DND-41 (cell line): ENCODE measurements around the gene QSOX2.

ENCODE experiments used
- ATAC-seq: fragments of 200-7000 bp; cut with Tn5 transposase; 3 replicates; pipeline ENCODE4 v1.9.1; 2021; ENCODE audit warnings: low read depth; ENCODE audit not compliant: insufficient read depth
- DNase-seq: peaks from one replicate; pipeline ENCODE4 v3.0.0-alpha.2; 2020
- H2AFZ ChIP-seq: 2 replicates; pipeline ENCODE4 v1.6.0; 2012; ENCODE audit warnings: low read depth, low read length
- H3K27ac ChIP-seq: 2 replicates; pipeline ENCODE4 v1.5.1; 2012; ENCODE audit warnings: low read length, inconsistent platforms
- H3K27me3 ChIP-seq: fragments of 200-600 bp; sonication (generic); 2 replicates; pipeline ENCODE4 v1.6.0; 2012; ENCODE audit warnings: low read length, mild to moderate bottlenecking, inconsistent platforms; ENCODE audit not compliant: insufficient read depth, poor library complexity
- H3K36me3 ChIP-seq: 2 replicates; pipeline ENCODE4 v1.5.1; 2012; ENCODE audit warnings: low read length, inconsistent platforms; ENCODE audit not compliant: insufficient read depth
- H3K4me1 ChIP-seq: 2 replicates; pipeline ENCODE4 v1.5.1; 2012; ENCODE audit warnings: mild to moderate bottlenecking, low read length; ENCODE audit not compliant: insufficient read depth
- H3K4me2 ChIP-seq: 2 replicates; pipeline ENCODE4 v1.6.0; 2012; ENCODE audit warnings: mild to moderate bottlenecking, moderate library complexity, low read length, inconsistent platforms; ENCODE audit not compliant: insufficient read depth
- H3K4me3 ChIP-seq, 2 experiments: fragments of 200-600 bp in 1 of 2; shearing (Covaris generic) in 1 of 2; 2 replicates each; pipeline ENCODE4 v1.5.1; 2012 to 2016; ENCODE audit warnings: inconsistent platforms in 2 of 2, low read length in 2 of 2, mild to moderate bottlenecking in 2 of 2, low read depth in 1 of 2, moderate library complexity in 1 of 2
- H3K79me2 ChIP-seq: 2 replicates; pipeline ENCODE4 v1.6.0; 2012; ENCODE audit warnings: low read length, inconsistent platforms; ENCODE audit not compliant: insufficient read depth
- H3K9ac ChIP-seq: 2 replicates; pipeline ENCODE4 v1.6.0; 2012; ENCODE audit warnings: low read depth, mild to moderate bottlenecking, inconsistent platforms, low read length, moderate library complexity
- H3K9me3 ChIP-seq: 2 replicates; pipeline ENCODE4 v1.5.1; 2012; ENCODE audit warnings: low read length, moderate library complexity, mild to moderate bottlenecking, inconsistent platforms; ENCODE audit not compliant: insufficient read depth, severe bottlenecking
- H4K20me1 ChIP-seq: 2 replicates; pipeline ENCODE4 v1.6.0; 2012; ENCODE audit warnings: low read length; ENCODE audit not compliant: insufficient read depth
- EZH2 ChIP-seq: IDR thresholded peaks from 3 replicates; pipeline ENCODE4 v1.6.1; 2012; ENCODE audit warnings: borderline replicate concordance, low read depth, mild to moderate bottlenecking, moderate library complexity, low read length, inconsistent platforms; ENCODE audit not compliant: severe bottlenecking
- TF ChIP-seq, protein P1 (sequence below): IDR thresholded peaks from 2 replicates; pipeline ENCODE4 v1.5.1; 2012; ENCODE audit warnings: borderline replicate concordance, low read length, moderate library complexity, mild to moderate bottlenecking; ENCODE audit not compliant: poor library complexity, severe bottlenecking; ENCODE audit errors: extremely low read depth

Gene QSOX2

GRCh38 chr9:136197930-136198604, 47.5 kb downstream of the QSOX2 start:
- no peak overlapping the region for H3K4me3 ChIP-seq
- H3K4me2 ChIP-seq = no peak overlapping the region
- no peaks in the 10 kb centered on the region for H3K4me1 ChIP-seq
- no peaks in the 10 kb centered on the region for H3K79me2 ChIP-seq
- H3K9ac ChIP-seq = no peak overlapping the region
- ATAC-seq (no peak), DNase-seq (no peak)
- no peaks in the 10 kb centered on the region; the same call in 1 of the 2 replicates for H4K20me1 ChIP-seq
- TF ChIP-seq, protein P1, sequence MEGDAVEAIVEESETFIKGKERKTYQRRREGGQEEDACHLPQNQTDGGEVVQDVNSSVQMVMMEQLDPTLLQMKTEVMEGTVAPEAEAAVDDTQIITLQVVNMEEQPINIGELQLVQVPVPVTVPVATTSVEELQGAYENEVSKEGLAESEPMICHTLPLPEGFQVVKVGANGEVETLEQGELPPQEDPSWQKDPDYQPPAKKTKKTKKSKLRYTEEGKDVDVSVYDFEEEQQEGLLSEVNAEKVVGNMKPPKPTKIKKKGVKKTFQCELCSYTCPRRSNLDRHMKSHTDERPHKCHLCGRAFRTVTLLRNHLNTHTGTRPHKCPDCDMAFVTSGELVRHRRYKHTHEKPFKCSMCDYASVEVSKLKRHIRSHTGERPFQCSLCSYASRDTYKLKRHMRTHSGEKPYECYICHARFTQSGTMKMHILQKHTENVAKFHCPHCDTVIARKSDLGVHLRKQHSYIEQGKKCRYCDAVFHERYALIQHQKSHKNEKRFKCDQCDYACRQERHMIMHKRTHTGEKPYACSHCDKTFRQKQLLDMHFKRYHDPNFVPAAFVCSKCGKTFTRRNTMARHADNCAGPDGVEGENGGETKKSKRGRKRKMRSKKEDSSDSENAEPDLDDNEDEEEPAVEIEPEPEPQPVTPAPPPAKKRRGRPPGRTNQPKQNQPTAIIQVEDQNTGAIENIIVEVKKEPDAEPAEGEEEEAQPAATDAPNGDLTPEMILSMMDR = no peak
- no peak for TF ChIP-seq EZH2
- H3K27me3 ChIP-seq = peaks cover 13% of the 10 kb centered on the region
- no peak overlapping the region for H3K27ac ChIP-seq
- no peak overlapping the region for H2AFZ ChIP-seq
- no peaks in the 10 kb centered on the region for H3K36me3 ChIP-seq
- H3K9me3 ChIP-seq = no peaks in the 10 kb centered on the region

DNA sequence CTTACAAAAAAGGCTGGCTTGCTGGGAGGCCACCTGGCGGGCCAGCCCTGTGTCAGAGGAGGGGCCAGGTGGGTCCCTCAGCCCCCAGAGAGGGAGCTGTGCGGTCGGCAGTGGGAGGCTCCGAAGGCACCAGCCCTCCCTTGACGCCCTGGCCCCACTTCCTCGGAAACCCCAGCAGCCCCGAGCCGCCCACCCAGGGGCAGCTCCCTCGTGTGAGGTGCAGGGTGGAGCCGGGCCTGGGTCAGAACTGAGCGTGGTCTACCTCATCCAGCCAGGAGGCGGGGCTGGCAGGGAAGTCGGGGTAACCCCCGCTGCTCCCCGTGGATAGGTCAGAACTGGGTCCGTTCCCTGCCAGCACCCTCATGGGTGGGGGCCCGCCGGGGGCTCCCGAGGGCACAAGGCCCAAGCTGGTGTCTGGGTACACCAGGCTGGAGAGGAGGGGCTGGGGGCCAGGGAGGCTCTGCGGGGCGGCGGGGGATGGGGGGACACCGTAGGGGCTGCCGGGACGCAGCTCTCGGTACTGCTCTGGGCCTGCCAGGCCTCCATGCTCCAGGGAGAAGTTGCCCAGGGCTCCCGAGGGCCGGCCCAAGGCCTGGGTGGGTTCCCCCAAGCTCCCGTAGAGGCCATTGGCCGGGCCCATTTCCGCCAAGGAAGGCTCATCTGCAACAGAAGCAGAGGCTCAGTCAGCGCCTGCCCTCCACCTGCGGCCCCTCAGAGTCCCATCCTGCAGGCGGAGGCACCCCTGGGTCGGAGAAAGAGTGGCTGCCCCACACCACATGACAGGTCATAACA, 48.3 kb downstream of the QSOX2 start:
- Histone ChIP-seq H3K9me3 (no peaks in the 10 kb centered on the region), H2AFZ (no peak overlapping the region), H3K4me2 (no peak overlapping the region), H3K27me3 (peaks cover 13% of the 10 kb centered on the region), H3K79me2 (no peaks in the 10 kb centered on the region), H3K27ac (no peak overlapping the region), H3K36me3 (no peaks in the 10 kb centered on the region), H3K4me1 (no peaks in the 10 kb centered on the region), H3K4me3 (no peak overlapping the region), H3K9ac (no peak overlapping the region), H4K20me1 (no peaks in the 10 kb centered on the region; the same call in 1 of the 2 replicates)
- no peak for ATAC-seq
- DNase-seq = no peak
- TF ChIP-seq, protein P1 = no peak
- TF ChIP-seq EZH2 = no peak

DNA sequence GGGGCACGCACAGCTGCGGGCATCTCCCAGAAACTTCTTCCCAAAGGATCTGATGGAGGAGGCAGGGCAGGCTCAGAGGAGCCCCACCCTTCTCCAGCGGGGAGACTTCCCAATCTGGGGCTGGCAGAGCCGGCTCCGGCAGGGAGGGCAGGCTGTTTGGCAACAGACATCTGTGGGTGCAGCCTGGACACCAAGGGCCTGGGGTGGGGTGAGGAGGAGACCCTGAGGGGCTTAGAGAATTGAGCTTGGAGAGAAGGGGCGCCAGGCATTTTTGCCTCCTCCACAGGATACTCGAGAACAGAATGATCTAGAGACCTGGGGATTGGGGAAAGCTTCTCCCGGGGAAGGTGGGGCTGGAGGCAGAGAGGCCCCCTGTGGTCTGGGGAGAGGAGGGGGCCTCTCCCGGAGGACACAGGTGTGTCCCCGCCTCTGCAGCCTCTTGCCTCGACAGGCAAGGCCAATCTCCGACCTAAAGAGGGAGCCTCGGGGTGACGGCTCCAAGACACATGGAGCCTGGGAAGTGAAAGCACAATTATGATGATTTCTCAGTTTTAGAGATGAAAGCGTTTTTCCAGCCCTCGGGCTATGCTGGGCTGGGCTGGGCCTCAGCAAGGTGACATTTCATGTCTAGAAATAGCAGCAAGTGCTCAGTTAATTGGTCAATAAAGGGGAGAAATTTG, 49.1 kb downstream of the QSOX2 start:
- Histone ChIP-seq H3K4me2 (no peak overlapping the region), H4K20me1 (no peaks in the 10 kb centered on the region; the same call in 1 of the 2 replicates), H2AFZ (no peak overlapping the region), H3K36me3 (no peaks in the 10 kb centered on the region), H3K79me2 (no peaks in the 10 kb centered on the region), H3K9me3 (no peaks in the 10 kb centered on the region), H3K27me3 (peaks cover 13% of the 10 kb centered on the region), H3K9ac (no peak overlapping the region), H3K27ac (no peak overlapping the region), H3K4me1 (no peaks in the 10 kb centered on the region), H3K4me3 (no peak overlapping the region)
- TF ChIP-seq, protein P1 = no peak
- TF ChIP-seq EZH2 = no peak
- ATAC-seq (no peak), DNase-seq (no peak)
